Activated CD4-positive, CD25-positive, alpha-beta regulatory T cell treated with anti-CD3 and anti-CD28 coated beads, Interleukin-2, amount 50 U/mL, for 72 hours (primary cell): Measurements from ENCODE around the gene TTC9C.
"Not testable (repeated sequence)": the region's sequence is repeated elsewhere in the genome, so short reads cannot be mapped to it uniquely, and the experiment has no call there.

ENCODE experiments used
- DNase-seq: peaks from one replicate; pipeline ENCODE4 v3.0.0; 2021

TTC9C gene

GRCh38 chr11:62728171-62728988 is at the start of gene TTC9C:
Gene TTC9C, plus strand, starts transcription at chr11:62728486. Its CDS starts 363 bp downstream, at chr11:62728849.
- peak; percentile 68 for DNase-seq

- DNase-seq = peak; percentile 81
These were observed 49.3 kb upstream of the TTC9C start, which contains the start of gene UBXN1 for GRCh38 chr11:62678770-62679696. Gene UBXN1, minus strand, starts transcription at chr11:62679073. Its CDS starts 150 bp downstream, at chr11:62678923.

DNA sequence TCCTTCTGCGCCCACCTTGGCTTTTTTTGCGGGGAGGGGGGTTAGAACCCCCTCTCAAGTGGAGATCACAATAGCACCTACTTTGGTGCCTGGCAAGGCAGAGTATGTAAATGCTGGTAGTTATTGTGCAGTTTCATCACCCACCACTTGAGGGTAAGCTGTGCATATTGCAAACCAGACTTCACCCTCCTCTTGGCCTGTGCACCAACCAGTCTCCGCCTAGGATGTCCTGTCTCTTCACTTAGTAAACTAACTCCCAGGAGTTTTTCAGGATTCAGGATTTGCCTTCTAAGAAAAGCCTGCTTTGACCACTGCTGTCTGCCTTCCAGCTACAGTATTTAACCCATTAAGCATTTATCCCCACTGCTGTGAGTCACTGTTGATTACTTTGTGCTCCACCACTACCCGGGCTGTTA is 47.5 kb upstream of the TTC9C start:
- DNase-seq = no peak

GRCh38 chr11:62682518-62682917 is 45.8 kb upstream of the TTC9C start:
- no peak for DNase-seq

- no peak for DNase-seq
These were observed 40.5 kb upstream of the TTC9C start for GRCh38 chr11:62687508-62688396.

DNA sequence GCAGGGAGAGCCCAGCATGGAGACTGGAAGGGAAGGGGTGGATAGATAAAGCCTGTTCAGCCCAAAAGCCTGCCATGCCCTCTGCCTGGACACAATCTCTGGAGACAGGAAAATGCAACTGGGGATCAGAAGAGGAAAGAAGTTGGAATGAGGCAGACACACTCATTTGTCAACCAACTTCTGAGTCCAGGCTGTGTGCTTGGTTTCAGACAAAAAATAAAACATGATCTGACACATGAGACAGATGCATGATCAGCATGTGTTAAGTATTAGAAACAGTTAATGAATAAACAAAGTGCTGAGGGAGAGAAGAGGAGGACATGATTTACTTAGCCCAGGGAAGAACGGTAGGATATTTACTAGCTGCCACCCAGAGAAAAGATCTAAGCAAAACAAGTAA is 39.8 kb upstream of the TTC9C start:
- DNase-seq = no peak

DNA sequence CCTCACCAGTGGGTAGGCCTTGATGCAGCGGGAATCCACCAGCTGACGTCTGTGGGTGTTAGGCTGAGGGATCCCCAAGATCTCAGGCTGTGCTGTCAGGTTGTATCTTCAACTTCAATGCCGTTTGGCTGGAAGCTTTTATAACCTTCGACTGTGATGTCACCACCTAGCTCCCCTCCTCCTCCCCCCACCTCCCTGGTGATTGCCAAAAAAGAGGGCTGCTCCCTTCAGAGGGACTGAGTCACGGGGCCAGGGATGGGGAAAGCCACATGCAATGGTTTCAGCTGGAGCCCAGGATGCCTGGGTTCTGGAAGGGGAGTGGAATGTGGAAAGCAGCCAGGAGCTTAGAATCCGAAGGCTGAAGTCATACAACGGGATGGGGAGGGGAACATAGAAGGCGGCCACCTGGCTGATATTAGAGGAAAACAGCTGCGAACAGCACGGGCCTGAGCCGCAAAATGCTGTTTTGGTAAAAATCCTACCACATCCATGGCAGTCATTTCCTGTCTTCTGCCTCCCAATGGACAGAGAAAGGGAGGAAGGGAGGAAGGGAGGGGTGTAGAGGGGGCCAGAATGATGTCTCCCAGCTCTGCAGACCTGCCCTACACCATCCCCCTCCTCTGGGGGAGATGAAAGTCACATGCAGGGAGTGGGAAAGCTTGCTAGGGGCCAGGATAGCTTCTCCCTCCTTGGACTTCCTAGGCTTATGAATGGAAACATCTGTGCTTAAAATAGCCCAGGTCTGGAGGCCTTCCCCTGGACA is 38.7 kb upstream of the TTC9C start, which contains the start of gene LRRN4CL:
TSS of gene LRRN4CL (minus strand) at position 110 of the 763 bp plus-strand sequence. CDS start 1,022 bp downstream, outside the sequence.
- no peak for DNase-seq

DNA sequence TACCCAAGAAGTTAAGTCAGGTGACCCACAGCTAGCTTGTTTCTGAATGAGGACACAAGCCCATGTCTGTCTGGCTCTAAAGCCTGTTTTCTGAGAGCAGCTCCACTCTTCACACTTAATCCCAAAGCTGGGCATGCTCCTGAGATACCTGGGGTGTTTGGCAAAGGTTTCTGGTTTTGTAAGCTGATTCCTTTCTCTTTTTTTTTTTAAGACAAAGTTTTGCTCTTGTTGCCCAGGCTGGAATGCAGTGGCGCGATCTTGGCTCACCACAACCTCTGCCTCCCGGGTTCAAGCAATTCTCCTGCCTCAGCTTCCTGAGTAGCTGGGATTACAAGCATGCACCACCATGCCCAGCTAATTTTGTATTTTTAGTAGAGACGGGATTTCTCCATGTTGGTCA is 34.7 kb upstream of the TTC9C start:
- DNase-seq = not testable (repeated sequence)

DNA sequence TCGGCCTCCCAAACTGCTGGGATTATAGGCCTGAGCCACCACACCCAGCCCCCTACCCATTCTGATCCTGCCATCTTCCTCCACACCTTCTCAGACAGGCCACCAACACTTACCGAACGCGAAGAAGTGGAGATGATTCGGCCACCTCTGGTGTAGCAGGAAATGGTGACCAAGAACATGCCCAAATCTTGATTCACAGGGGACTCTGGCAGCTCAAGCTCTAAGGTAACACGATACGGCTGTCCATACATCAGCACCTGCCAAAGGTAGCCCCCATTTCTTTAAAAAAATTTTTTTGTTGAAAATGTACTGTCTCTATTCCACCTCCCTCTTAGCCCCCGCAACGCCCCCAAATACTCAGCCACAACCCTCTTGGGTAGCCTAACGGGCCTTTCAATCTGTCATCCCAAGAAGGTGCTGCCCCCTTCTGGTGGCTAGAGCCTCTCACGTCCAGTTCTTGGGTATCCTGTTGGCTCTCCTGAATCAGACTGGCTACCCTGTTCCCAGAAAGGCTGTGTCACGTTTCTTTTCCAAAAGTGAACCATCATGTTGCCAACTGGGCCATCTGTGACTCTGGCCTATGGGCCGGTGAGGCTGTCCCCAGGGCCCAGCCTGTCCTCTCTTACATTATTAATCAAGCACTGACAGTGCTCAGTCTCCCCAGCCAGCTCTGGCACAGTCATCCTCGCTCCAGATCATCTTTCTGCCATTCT is 33.7 kb upstream of the TTC9C start:
- DNase-seq = peak; percentile 72

DNA sequence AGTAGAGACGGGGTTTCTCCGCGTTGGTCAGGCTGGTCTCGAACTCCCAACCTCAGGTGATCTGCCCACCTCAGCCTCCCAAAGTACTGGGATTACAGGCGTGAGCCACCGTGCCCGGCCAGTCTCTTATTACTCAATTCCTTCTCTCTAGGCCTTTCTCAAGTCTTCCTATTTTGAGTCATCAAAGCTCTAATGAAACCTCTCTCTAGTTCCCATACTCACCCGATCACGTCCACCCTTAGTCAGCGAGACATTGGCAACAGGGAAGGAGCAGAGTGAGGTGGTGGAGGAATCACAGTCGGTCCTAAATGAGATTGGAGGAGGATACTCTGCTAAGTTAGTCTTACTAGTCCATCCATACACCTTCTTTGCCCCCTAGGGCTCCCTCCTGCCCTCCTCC is 26.0 kb upstream of the TTC9C start:
- no peak for DNase-seq

GRCh38 chr11:62703921-62704320 is 24.4 kb upstream of the TTC9C start:
- DNase-seq = not testable (repeated sequence)

- no peak for DNase-seq
These were observed 22.9 kb upstream of the TTC9C start for GRCh38 chr11:62705413-62705812.

DNA sequence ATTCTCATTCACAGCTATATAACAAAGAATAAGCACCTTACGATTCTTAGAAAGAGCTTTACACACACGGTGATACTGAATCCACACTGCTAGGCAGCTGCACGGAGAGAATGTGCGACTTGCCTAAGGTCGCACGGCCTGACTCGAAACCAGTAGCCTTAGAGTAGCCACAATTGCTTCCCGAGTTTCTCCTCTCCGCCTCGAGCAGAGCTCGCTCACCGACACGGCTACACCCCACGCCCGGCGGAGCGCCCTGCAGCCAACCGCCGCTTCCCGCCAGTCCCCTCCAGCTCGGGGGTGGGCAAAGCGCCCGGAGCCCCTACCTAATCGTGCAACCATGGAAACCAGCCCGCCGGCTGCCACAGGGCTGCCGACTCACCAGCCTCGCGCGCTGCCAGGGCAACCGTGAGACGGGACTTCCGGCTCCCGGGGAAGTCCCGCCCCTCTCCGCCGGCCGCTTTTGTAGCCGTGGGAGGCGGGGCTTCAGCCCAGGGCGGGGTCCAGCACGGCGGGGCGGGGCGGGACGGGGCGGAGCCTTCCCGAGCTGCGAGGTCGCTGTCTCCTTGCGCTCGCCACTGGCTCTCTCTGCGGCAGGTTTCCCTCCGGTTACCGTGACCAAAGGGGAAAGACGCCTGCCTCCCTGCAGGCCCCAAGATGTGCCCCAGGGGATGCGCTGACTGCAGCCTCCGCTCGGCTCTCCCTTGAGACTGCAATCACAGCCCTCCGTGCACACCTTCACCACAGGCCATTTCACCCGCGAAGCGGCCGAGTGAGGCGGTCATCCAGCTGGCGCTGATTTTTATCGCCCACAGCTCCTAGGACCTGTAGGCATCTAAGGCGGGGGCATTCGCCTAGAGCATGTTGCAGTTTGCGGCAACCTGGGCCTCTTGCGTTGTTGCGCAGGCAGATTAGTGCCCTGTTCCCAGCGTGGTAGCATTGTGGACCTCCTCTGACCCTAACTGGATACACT is 22.1 kb upstream of the TTC9C start:
- peak; percentile 91 for DNase-seq

DNA sequence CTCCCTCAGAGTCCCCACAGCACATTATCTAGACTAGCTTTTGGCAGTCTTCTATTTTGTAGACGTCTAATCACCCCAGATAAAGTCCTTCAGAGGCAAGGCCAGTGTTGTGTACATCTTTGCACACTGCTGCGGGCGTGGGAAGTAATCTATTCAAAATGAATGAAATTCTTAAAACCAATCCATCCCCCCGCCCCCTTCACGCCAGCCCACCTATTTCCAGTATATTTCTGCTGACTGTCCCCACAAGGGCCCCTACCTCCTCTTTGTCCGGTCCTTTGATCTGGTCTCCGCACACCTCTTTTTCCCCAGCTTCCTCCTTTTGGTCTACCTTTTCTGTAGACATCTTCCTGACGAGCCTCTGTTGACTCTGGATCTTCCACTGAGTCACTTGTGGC is 21.4 kb upstream of the TTC9C start:
- DNase-seq = no peak

DNA sequence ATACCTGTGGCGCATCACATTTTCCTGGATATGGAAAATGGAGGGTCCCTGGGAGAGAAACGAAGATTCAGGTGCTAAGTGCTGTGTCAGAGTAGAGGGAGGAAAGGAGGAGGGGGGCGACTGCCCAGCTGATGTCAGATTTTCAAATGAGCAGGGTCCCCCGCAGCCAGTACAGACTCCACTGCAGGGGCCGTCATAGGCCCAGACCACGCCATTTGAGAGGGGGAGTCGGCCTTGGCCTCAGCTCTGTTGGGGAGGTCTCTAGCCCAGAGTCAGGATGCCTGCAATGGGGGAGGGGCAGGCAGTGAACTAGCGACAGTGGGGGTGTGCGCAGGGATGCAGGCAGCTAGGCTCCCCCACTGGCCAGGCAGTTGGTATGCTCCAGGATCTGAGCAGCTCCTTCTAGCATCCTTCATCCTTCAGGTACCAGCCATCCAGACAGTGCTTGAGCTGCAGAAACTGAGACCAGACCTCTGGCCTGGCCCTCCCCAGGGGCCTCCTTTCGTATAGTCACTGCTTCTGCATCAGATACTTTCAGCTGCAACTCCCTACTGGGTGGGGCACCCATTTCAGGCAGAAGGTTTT is 20.9 kb upstream of the TTC9C start, which contains the start of the genes BSCL2 and GNG3:
TSS of gene BSCL2 (minus strand) at position 148 of the 585 bp plus-strand sequence. CDS start 229 bp downstream, outside the sequence.
TSS of gene GNG3 (plus strand) at position 400 of the 585 bp plus-strand sequence. CDS start 620 bp downstream, outside the sequence.
- no peak for DNase-seq

GRCh38 chr11:62708392-62708791 is 19.9 kb upstream of the TTC9C start:
- DNase-seq = no peak

DNA sequence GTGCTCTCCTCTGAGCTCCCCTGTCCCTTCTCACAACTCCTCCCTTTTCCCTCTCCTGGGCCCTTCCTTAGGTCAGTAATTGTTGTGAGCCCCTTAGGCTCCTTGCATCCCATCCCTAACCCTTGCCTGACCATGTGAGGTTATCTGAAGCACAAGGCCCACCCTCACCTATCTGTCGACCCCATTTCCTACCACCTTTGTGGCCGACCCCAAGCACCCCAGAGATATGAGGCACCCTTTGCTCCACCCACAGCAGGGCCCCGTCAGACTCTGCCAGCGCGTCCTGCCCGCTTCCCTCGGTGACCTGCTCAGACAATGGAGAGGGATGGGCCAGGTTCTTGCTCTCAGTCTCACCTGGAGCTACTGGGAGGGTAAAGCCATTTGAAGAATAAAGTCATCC is 19.5 kb upstream of the TTC9C start:
- peak; percentile 52 for DNase-seq

- peak; percentile 86 for DNase-seq
These were observed 18.9 kb upstream of the TTC9C start for GRCh38 chr11:62709247-62710000.
